Sigmoid colon (tissue), 7 donors: Measurements from ENCODE around the gene ARHGAP44. TPM values are rescaled to one million over a fixed set of nuclear protein-coding genes. Genes with fewer than 3 reads are reported as not detected.

Experiments
- DNase-seq: peaks from one replicate; pipeline ENCODE4 v3.0.0-alpha.2; 2019
- H3K27ac ChIP-seq, 4 donors: fragments of 200-600 bp; sonication (generic); one replicate each; pipeline ENCODE4 v1.5.1; 2016 to 2019; ENCODE audit warnings: mild to moderate bottlenecking in 1 of 4
- H3K27me3 ChIP-seq, 3 donors: fragments of 200-600 bp; sonication (generic); one replicate each; pipeline ENCODE4 v1.5.1; 2019; ENCODE audit warnings: mild to moderate bottlenecking in 1 of 3
- H3K36me3 ChIP-seq, 4 donors: fragments of 200-600 bp; sonication (generic); one replicate each; pipeline ENCODE4 v1.5.1; 2016 to 2019
- H3K4me1 ChIP-seq, 4 donors: fragments of 200-600 bp; sonication (generic); one replicate each; pipeline ENCODE4 v1.5.1; 2017 to 2019
- H3K4me3 ChIP-seq, 4 donors: fragments of 200-600 bp; sonication (generic); one replicate each; pipeline ENCODE4 v1.5.1; 2017 to 2019; ENCODE audit warnings: mild to moderate bottlenecking in 2 of 4, moderate library complexity in 1 of 4
- H3K9me3 ChIP-seq, 4 donors: fragments of 200-600 bp in 3 of 4; sonication (generic) in 3 of 4; one replicate each; pipeline versions ENCODE4 v1.5.1 to v1.6.1; 2013 to 2019
- CTCF ChIP-seq, 4 experiments: fragments of 450-650 bp in 3 of 4; fragments of 200-600 bp in 1 of 4; IDR thresholded peaks; one replicate each; pipeline ENCODE4 v1.5.1; 2016 to 2019; ENCODE audit warnings: antibody characterized with exemption in 4 of 4, mild to moderate bottlenecking in 3 of 4, moderate library complexity in 2 of 4
- EP300 ChIP-seq, 4 donors: sonication (generic); formaldehyde crosslinking; IDR thresholded peaks; one replicate each; pipeline ENCODE4 v1.6.1; 2017; ENCODE audit warnings: antibody characterized with exemption in 4 of 4
- POLR2A ChIP-seq, 2 donors: fragments of 450-650 bp; IDR thresholded peaks; one replicate each; pipeline ENCODE4 v1.6.1; 2016; ENCODE audit warnings: antibody characterized with exemption in 2 of 2, mild to moderate bottlenecking in 2 of 2, moderate library complexity in 2 of 2
- POLR2AphosphoS5 ChIP-seq, 4 donors: sonication (generic); formaldehyde crosslinking; IDR thresholded peaks; one replicate each; pipeline ENCODE4 v1.6.1; 2017; ENCODE audit warnings: antibody characterized with exemption in 4 of 4
- WGBS, 2 donors: extraction: QIAGEN DNeasy Blood & Tissue Kit; methylation state at CpG; one replicate each; pipeline ENCODE4 v1.1.7; 2013; 5-methylcytosine and 5-hydroxymethylcytosine counted together
- intact Hi-C: fragments of 100-400 bp; cut with DNase I; formaldehyde crosslinking; loops from one replicate; pipeline ENCODE4 v1.15.1; 2023
- polyA plus RNA-seq, 3 donors: library from polyadenylated mRNA; stranded (reverse); fragments of 200-250 nt; gene quantifications; one replicate each; pipeline ENCODE4 v1.2.3, GENCODE V29; 2013
- total RNA-seq, 4 donors: library from RNA; depleted of rRNA; stranded (reverse); fragments of >200 nt; gene quantifications; one replicate each; pipeline ENCODE4 v1.1.0, GENCODE V29; 2016
- donor health status: healthy with polysubstance abuse.
- donor health status: Bipolar disorder and iron deficiency.
- donor health status: healthy.

Gene ARHGAP44
- total and polyA plus RNA-seq, 7 donors = 2.6 to 23.8 (median 6.4) TPM

GRCh38 chr17:12831839-12832238, 42.5 kb downstream of the ARHGAP44 start:
- 94 to 97% methylated on average over 1 of the region's 1 CpG for WGBS, 2 donors
- TF ChIP-seq POLR2A (IDR thresholded peaks at IDR 0.05) (no peak), POLR2AphosphoS5 (IDR thresholded peaks at IDR 0.05) (no peak), EP300 (IDR thresholded peaks at IDR 0.05) (no peak), CTCF (IDR thresholded peaks at IDR 0.05) (no peak)
- Histone ChIP-seq H3K36me3 (no peaks in the 10 kb centered on the region), H3K4me1 (no peaks in the 10 kb centered on the region), H3K27ac (no peak overlapping the region), H3K4me3 (no peak overlapping the region), H3K9me3 (peaks cover 5 to 21% (median 11%) of the 10 kb centered on the region in 4 donors), H3K27me3 (no peaks in the 10 kb centered on the region)
- intact Hi-C loops = no loop called here
- DNase-seq = no peak

GRCh38 chr17:12839042-12839441, 49.7 kb downstream of the ARHGAP44 start:
- Histone ChIP-seq H3K36me3 (no peaks in the 10 kb centered on the region), H3K27ac (no peak overlapping the region), H3K4me3 (no peak overlapping the region), H3K4me1 (no peaks in the 10 kb centered on the region), H3K9me3 (peaks cover 0 to 2% (median 0%) of the 10 kb centered on the region in 4 donors), H3K27me3 (no peaks in the 10 kb centered on the region)
- intact Hi-C loops = no loop called here
- TF ChIP-seq CTCF (IDR thresholded peaks at IDR 0.05) (no peak), POLR2A (IDR thresholded peaks at IDR 0.05) (no peak), POLR2AphosphoS5 (IDR thresholded peaks at IDR 0.05) (no peak), EP300 (IDR thresholded peaks at IDR 0.05) (no peak)
- no peak for DNase-seq
- WGBS, 2 donors = 80 to 93% methylated on average over 2 of the region's 2 CpGs

GRCh38 chr17:12842936-12843335, 53.6 kb downstream of the ARHGAP44 start:
- H3K4me1 ChIP-seq = no peaks in the 10 kb centered on the region
- H3K27ac ChIP-seq = no peak overlapping the region
- WGBS, 2 donors = 67 to 79% methylated on average over 4 of the region's 4 CpGs
- no peak for TF ChIP-seq POLR2A (IDR thresholded peaks at IDR 0.05)
- TF ChIP-seq EP300 (IDR thresholded peaks at IDR 0.05) = no peak
- no peak for TF ChIP-seq CTCF (IDR thresholded peaks at IDR 0.05)
- no peak for TF ChIP-seq POLR2AphosphoS5 (IDR thresholded peaks at IDR 0.05)
- peaks cover 0 to 2% (median 0%) of the 10 kb centered on the region in 4 donors for H3K9me3 ChIP-seq
- no peaks in the 10 kb centered on the region for H3K36me3 ChIP-seq
- intact Hi-C loops = no loop called here
- no peak for DNase-seq
- H3K4me3 ChIP-seq = no peak overlapping the region
- no peaks in the 10 kb centered on the region for H3K27me3 ChIP-seq

GRCh38 chr17:12850996-12851395, 61.7 kb downstream of the ARHGAP44 start:
- no peak for TF ChIP-seq CTCF (IDR thresholded peaks at IDR 0.05)
- no peak for TF ChIP-seq POLR2A (IDR thresholded peaks at IDR 0.05)
- no peak for TF ChIP-seq POLR2AphosphoS5 (IDR thresholded peaks at IDR 0.05)
- no peak for TF ChIP-seq EP300 (IDR thresholded peaks at IDR 0.05)
- no peak for DNase-seq
- WGBS, 2 donors = 91 to 93% methylated on average over 9 of the region's 9 CpGs
- intact Hi-C loops = no loop called here
- Histone ChIP-seq H3K36me3 (no peaks in the 10 kb centered on the region), H3K4me3 (no peak overlapping the region), H3K27me3 (no peaks in the 10 kb centered on the region), H3K27ac (no peak overlapping the region), H3K9me3 (no peaks in the 10 kb centered on the region), H3K4me1 (no peaks in the 10 kb centered on the region)

GRCh38 chr17:12851901-12852435, 62.7 kb downstream of the ARHGAP44 start:
- DNase-seq = no peak
- no peak overlapping the region for H3K4me3 ChIP-seq
- H3K4me1 ChIP-seq = no peaks in the 10 kb centered on the region
- 59 to 75% methylated on average over 4 of the region's 4 CpGs for WGBS, 2 donors
- H3K27ac ChIP-seq = no peak overlapping the region
- TF ChIP-seq CTCF (IDR thresholded peaks at IDR 0.05) (no peak), POLR2A (IDR thresholded peaks at IDR 0.05) (no peak), EP300 (IDR thresholded peaks at IDR 0.05) (no peak), POLR2AphosphoS5 (IDR thresholded peaks at IDR 0.05) (no peak)
- H3K36me3 ChIP-seq = no peaks in the 10 kb centered on the region
- intact Hi-C loops = no loop called here
- H3K27me3 ChIP-seq = no peaks in the 10 kb centered on the region
- H3K9me3 ChIP-seq = no peaks in the 10 kb centered on the region
